SK-N-SH treated with all-trans-retinoic acid at 6 μM for 48 hours (cell line): Measurements from ENCODE around the gene WARS2.

Experiments
- ATAC-seq: fragments of 200-7000 bp; cut with Tn5 transposase; 3 replicates; pipeline ENCODE4 v1.9.1; 2020; ENCODE audit warnings: mild to moderate bottlenecking, moderate library complexity
- ARNTL ChIP-seq: fragments of 450-650 bp; formaldehyde crosslinking; IDR thresholded peaks from 2 replicates; pipeline ENCODE4 v1.5.0; 2020; ENCODE audit warnings: low read depth, mild to moderate bottlenecking, moderate library complexity, borderline replicate concordance
- BACH2 ChIP-seq: fragments of 250-450 bp; sonication (Bioruptor Pico); IDR thresholded peaks from 2 replicates; pipeline ENCODE4 v1.9.0; 2021; ENCODE audit warnings: mild to moderate bottlenecking, borderline replicate concordance
- CSDC2 ChIP-seq: fragments of 250-450 bp; sonication (Bioruptor Pico); IDR thresholded peaks from 2 replicates; pipeline ENCODE4 v1.5.0; 2020; ENCODE audit warnings: mild to moderate bottlenecking, moderate library complexity
- ESRRG ChIP-seq: fragments of 250-450 bp; sonication (Bioruptor Pico); IDR thresholded peaks from 2 replicates; pipeline ENCODE4 v1.6.1; 2021; ENCODE audit warnings: mild to moderate bottlenecking
- ISL1 ChIP-seq: fragments of 250-450 bp; sonication (Bioruptor Pico); IDR thresholded peaks from 2 replicates; pipeline ENCODE4 v2.1.2; 2022; ENCODE audit warnings: mild to moderate bottlenecking, moderate library complexity
- OSR1 ChIP-seq: fragments of 250-450 bp; sonication (Bioruptor Pico); IDR thresholded peaks from 2 replicates; pipeline ENCODE4 v1.8.0; 2022; ENCODE audit warnings: moderate library complexity, mild to moderate bottlenecking, inconsistent platforms
- POU6F1 ChIP-seq: fragments of 250-450 bp; sonication (Bioruptor Pico); IDR thresholded peaks from 2 replicates; pipeline ENCODE4 v1.8.0; 2021; ENCODE audit warnings: low read depth, mild to moderate bottlenecking, moderate library complexity, borderline replicate concordance
- PPARA ChIP-seq: fragments of 250-450 bp; sonication (Bioruptor Pico); IDR thresholded peaks from 2 replicates; pipeline ENCODE4 v1.5.0; 2020; ENCODE audit warnings: mild to moderate bottlenecking, borderline replicate concordance
- RARB ChIP-seq: fragments of 250-450 bp; sonication (Bioruptor Pico); IDR thresholded peaks from 2 replicates; pipeline ENCODE4 v1.8.0; 2021; ENCODE audit warnings: mild to moderate bottlenecking, moderate library complexity
- SNAI2 ChIP-seq: fragments of 250-450 bp; sonication (Bioruptor Pico); IDR thresholded peaks from 2 replicates; pipeline ENCODE4 v1.5.0; 2020; ENCODE audit warnings: mild to moderate bottlenecking, moderate library complexity
- TCF4 ChIP-seq: fragments of 250-450 bp; sonication (Bioruptor Pico); IDR thresholded peaks from 2 replicates; pipeline ENCODE4 v1.8.0; 2021; ENCODE audit warnings: mild to moderate bottlenecking, moderate library complexity, borderline replicate concordance
- TOX ChIP-seq: fragments of 250-450 bp; sonication (Bioruptor Pico); IDR thresholded peaks from 2 replicates; pipeline ENCODE4 v1.8.0; 2021; ENCODE audit warnings: mild to moderate bottlenecking, moderate library complexity, borderline replicate concordance
- TSHZ2 ChIP-seq: fragments of 250-450 bp; sonication (Bioruptor Pico); IDR thresholded peaks from 2 replicates; pipeline ENCODE4 v1.5.0; 2020; ENCODE audit warnings: mild to moderate bottlenecking, moderate library complexity
- ZC3H10 ChIP-seq: fragments of 250-450 bp; sonication (Bioruptor Pico); IDR thresholded peaks from 2 replicates; pipeline ENCODE4 v1.5.1; 2021; ENCODE audit warnings: mild to moderate bottlenecking, moderate library complexity
- ZFP3 ChIP-seq: fragments of 250-450 bp; sonication (Bioruptor Pico); IDR thresholded peaks from 2 replicates; pipeline ENCODE4 v1.5.0; 2020; ENCODE audit warnings: mild to moderate bottlenecking, moderate library complexity
- ZFP30 ChIP-seq: fragments of 450-650 bp; formaldehyde crosslinking; IDR thresholded peaks from 2 replicates; pipeline ENCODE4 v1.5.0; 2022; ENCODE audit warnings: mild to moderate bottlenecking, moderate library complexity
- ZNF565 ChIP-seq: fragments of 450-650 bp; formaldehyde crosslinking; conservative IDR thresholded peaks from 2 replicates; pipeline ENCODE4 v1.5.0; 2020; ENCODE audit warnings: low read depth, mild to moderate bottlenecking, moderate library complexity
- ZNF70 ChIP-seq: fragments of 450-650 bp; formaldehyde crosslinking; IDR thresholded peaks from 2 replicates; pipeline ENCODE4 v1.5.0; 2020; ENCODE audit warnings: mild to moderate bottlenecking, moderate library complexity
- ZNF8 ChIP-seq: fragments of 450-650 bp; formaldehyde crosslinking; IDR thresholded peaks from 2 replicates; pipeline ENCODE4 v1.5.0; 2020; ENCODE audit warnings: mild to moderate bottlenecking, moderate library complexity
- TF ChIP-seq, protein P1 (sequence below): fragments of 250-450 bp; sonication (Bioruptor Pico); IDR thresholded peaks from 2 replicates; pipeline ENCODE4 v1.8.0; 2020; ENCODE audit warnings: mild to moderate bottlenecking, moderate library complexity, borderline replicate concordance
- TF ChIP-seq, protein P2 (sequence below): fragments of 250-450 bp; sonication (Bioruptor Pico); IDR thresholded peaks from 2 replicates; pipeline ENCODE4 v1.5.1; 2021; ENCODE audit warnings: mild to moderate bottlenecking, moderate library complexity
- TF ChIP-seq, protein P3 (sequence below): fragments of 250-450 bp; sonication (Bioruptor Pico); IDR thresholded peaks from 2 replicates; pipeline ENCODE4 v1.5.1; 2020; ENCODE audit warnings: low read depth, mild to moderate bottlenecking, moderate library complexity

WARS2 gene

DNA sequence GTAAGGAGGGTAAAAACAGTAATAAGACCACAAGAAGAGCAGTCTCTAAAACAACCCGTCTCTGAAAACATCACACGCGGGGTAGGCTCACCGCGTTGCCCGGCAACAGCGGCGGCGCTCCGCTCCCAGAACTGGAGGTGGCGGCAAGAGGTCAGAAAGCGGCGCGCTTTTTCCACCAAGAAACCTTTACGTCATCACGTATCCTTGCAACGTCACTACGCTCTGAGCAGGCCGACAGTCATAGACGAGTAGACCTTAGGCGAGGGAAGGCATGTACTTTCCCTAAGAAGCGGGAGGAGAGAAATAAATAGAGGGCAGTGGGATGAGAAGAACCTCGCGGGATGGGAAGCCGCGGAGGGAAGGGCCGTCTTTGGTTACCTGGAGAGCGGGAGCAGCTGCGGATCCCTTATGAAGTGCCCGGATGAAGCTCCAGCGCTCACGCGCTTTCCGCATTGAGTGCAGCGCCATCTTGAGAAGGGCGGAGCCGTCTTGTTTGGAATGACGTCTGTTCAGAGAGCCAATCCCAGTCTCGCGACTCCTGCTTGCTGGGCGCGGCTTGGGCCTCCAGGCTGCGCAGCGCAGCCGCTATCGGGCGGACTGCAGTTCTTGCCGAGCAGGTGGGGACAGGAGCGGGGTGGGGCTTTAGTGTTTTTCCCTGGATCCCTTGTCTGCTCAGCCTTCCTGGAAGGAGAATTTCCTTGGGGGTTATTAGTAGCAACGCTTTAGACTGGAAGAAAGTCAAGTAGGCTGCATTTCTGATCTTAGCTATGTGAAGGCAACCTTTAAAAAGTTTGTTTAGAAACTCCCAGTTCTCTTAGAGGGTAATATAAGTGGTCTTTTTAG is at the start of gene WARS2:
Gene WARS2 (minus strand): TSS at position 477 of the 843 bp plus-strand sequence. CDS start 9 bp downstream, at position 468.
- peak; percentile 99 for ATAC-seq
- TF ChIP-seq CSDC2 (CRISPR knock-in tag) (no peak), ZNF70 (CRISPR knock-in tag) (no peak), ARNTL (no peak), TCF4 (no peak), ZC3H10 (CRISPR knock-in tag) (no peak)
- TF ChIP-seq, all 23 proteins: peak for 0

GRCh38 chr1:119188926-119189325 is 48.5 kb upstream of the WARS2 start:
- no peak for TF ChIP-seq ZNF565 (CRISPR knock-in tag)
- no peak for TF ChIP-seq ISL1
- TF ChIP-seq OSR1: no peak
- TF ChIP-seq RARB (CRISPR knock-in tag): no peak
- TF ChIP-seq TSHZ2 (CRISPR knock-in tag): no peak
- no peak for TF ChIP-seq CSDC2 (CRISPR knock-in tag)
- TF ChIP-seq, protein P1, sequence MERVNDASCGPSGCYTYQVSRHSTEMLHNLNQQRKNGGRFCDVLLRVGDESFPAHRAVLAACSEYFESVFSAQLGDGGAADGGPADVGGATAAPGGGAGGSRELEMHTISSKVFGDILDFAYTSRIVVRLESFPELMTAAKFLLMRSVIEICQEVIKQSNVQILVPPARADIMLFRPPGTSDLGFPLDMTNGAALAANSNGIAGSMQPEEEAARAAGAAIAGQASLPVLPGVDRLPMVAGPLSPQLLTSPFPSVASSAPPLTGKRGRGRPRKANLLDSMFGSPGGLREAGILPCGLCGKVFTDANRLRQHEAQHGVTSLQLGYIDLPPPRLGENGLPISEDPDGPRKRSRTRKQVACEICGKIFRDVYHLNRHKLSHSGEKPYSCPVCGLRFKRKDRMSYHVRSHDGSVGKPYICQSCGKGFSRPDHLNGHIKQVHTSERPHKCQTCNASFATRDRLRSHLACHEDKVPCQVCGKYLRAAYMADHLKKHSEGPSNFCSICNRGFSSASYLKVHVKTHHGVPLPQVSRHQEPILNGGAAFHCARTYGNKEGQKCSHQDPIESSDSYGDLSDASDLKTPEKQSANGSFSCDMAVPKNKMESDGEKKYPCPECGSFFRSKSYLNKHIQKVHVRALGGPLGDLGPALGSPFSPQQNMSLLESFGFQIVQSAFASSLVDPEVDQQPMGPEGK: no peak
- TF ChIP-seq, protein P2, sequence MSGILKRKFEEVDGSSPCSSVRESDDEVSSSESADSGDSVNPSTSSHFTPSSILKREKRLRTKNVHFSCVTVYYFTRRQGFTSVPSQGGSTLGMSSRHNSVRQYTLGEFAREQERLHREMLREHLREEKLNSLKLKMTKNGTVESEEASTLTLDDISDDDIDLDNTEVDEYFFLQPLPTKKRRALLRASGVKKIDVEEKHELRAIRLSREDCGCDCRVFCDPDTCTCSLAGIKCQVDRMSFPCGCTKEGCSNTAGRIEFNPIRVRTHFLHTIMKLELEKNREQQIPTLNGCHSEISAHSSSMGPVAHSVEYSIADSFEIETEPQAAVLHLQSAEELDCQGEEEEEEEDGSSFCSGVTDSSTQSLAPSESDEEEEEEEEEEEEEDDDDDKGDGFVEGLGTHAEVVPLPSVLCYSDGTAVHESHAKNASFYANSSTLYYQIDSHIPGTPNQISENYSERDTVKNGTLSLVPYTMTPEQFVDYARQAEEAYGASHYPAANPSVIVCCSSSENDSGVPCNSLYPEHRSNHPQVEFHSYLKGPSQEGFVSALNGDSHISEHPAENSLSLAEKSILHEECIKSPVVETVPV (CRISPR knock-in tag): no peak
- TF ChIP-seq, protein P3, sequence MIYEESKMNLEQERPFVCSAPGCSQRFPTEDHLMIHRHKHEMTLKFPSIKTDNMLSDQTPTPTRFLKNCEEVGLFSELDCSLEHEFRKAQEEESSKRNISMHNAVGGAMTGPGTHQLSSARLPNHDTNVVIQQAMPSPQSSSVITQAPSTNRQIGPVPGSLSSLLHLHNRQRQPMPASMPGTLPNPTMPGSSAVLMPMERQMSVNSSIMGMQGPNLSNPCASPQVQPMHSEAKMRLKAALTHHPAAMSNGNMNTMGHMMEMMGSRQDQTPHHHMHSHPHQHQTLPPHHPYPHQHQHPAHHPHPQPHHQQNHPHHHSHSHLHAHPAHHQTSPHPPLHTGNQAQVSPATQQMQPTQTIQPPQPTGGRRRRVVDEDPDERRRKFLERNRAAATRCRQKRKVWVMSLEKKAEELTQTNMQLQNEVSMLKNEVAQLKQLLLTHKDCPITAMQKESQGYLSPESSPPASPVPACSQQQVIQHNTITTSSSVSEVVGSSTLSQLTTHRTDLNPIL: no peak
- no peak for TF ChIP-seq BACH2 (CRISPR knock-in tag)
- TF ChIP-seq ESRRG (CRISPR knock-in tag): no peak
- TF ChIP-seq ZFP30: no peak
- TF ChIP-seq POU6F1 (CRISPR knock-in tag): no peak
- no peak for TF ChIP-seq ZNF70 (CRISPR knock-in tag)
- TF ChIP-seq ZC3H10 (CRISPR knock-in tag): no peak
- TF ChIP-seq SNAI2 (CRISPR knock-in tag): no peak
- no peak for TF ChIP-seq TCF4
- no peak for TF ChIP-seq ZNF8 (CRISPR knock-in tag)
- TF ChIP-seq ZFP3: no peak
- TF ChIP-seq PPARA (CRISPR knock-in tag): no peak
- no peak for ATAC-seq

DNA sequence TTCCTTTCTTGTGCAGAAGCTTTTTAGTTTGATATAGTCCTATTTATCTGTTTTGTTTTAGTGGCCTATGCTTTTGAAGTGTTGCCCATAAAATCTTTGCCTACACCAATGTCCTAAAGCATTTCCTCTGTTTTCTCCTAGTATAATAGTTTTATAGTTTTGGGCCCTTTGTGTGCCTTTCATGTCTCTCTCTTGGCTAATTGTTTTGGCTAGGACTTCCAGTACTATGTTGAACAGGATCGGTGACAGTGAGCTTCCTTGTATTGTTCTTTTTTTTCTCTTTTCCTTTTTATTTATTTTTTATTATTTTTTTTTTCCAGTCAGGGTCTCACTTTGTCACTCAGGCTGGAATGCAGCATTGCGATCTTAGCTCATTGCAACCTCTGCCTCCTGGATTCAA is 47.0 kb upstream of the WARS2 start:
- ATAC-seq: no peak
- TF ChIP-seq TOX: no peak
- no peak for TF ChIP-seq RARB (CRISPR knock-in tag)
- TF ChIP-seq, protein P3: no peak
- TF ChIP-seq PPARA (CRISPR knock-in tag): no peak
- no peak for TF ChIP-seq ISL1
- no peak for TF ChIP-seq ZNF8 (CRISPR knock-in tag)
- no peak for TF ChIP-seq ZC3H10 (CRISPR knock-in tag)
- TF ChIP-seq, protein P1: no peak
- TF ChIP-seq, protein P2 (CRISPR knock-in tag): no peak
- no peak for TF ChIP-seq CSDC2 (CRISPR knock-in tag)
- no peak for TF ChIP-seq ARNTL
- TF ChIP-seq BACH2 (CRISPR knock-in tag): no peak
- no peak for TF ChIP-seq OSR1
